KOPT-K1 (cell line): ENCODE results near the gene SELENON.

ENCODE experiments used
- H3K27ac ChIP-seq: fragments of 200-600 bp; sonication (generic); 2 replicates; pipeline ENCODE4 v1.5.1; 2016; ENCODE audit warnings: antibody characterized with exemption, mild to moderate bottlenecking, low read depth, low read length; ENCODE audit not compliant: poor library complexity, severe bottlenecking
- H3K36me3 ChIP-seq: fragments of 200-600 bp; sonication (generic); 2 replicates; pipeline ENCODE4 v1.5.1; 2017; ENCODE audit warnings: antibody characterized with exemption, mild to moderate bottlenecking, low read length, moderate library complexity; ENCODE audit not compliant: insufficient read depth
- H3K9me3 ChIP-seq: fragments of 200-600 bp; sonication (generic); 2 replicates; pipeline ENCODE4 v1.5.1; 2017; ENCODE audit warnings: antibody characterized with exemption, low read length, mild to moderate bottlenecking; ENCODE audit not compliant: insufficient read depth, poor library complexity, severe bottlenecking

SELENON gene

GRCh38 chr1:25780318-25781129 is 19.5 kb upstream of the SELENON start:
- no peak overlapping the region for H3K27ac ChIP-seq
- H3K9me3 ChIP-seq = no peaks in the 10 kb centered on the region
- no peaks in the 10 kb centered on the region for H3K36me3 ChIP-seq

- H3K36me3 ChIP-seq = no peaks in the 10 kb centered on the region
- no peaks in the 10 kb centered on the region for H3K9me3 ChIP-seq
- H3K27ac ChIP-seq = no peak overlapping the region
These were observed 18.9 kb upstream of the SELENON start for GRCh38 chr1:25781130-25781433.

- no peaks in the 10 kb centered on the region for H3K36me3 ChIP-seq
- no peak overlapping the region for H3K27ac ChIP-seq
- no peaks in the 10 kb centered on the region for H3K9me3 ChIP-seq
These were observed 17.3 kb upstream of the SELENON start for GRCh38 chr1:25782608-25783201.

GRCh38 chr1:25784575-25785051 is 15.4 kb upstream of the SELENON start:
- Histone ChIP-seq H3K27ac (no peak overlapping the region), H3K36me3 (no peaks in the 10 kb centered on the region), H3K9me3 (no peaks in the 10 kb centered on the region)

- Histone ChIP-seq H3K9me3 (no peaks in the 10 kb centered on the region), H3K36me3 (no peaks in the 10 kb centered on the region), H3K27ac (no peak overlapping the region)
These were observed 14.5 kb upstream of the SELENON start for GRCh38 chr1:25785333-25786067.

GRCh38 chr1:25786887-25787759 is 12.9 kb upstream of the SELENON start:
- Histone ChIP-seq H3K36me3 (no peaks in the 10 kb centered on the region), H3K9me3 (no peaks in the 10 kb centered on the region), H3K27ac (no peak overlapping the region)

GRCh38 chr1:25787760-25788166 is 12.2 kb upstream of the SELENON start:
- H3K36me3 ChIP-seq = no peaks in the 10 kb centered on the region
- no peaks in the 10 kb centered on the region for H3K9me3 ChIP-seq
- H3K27ac ChIP-seq = no peak overlapping the region

- no peaks in the 10 kb centered on the region for H3K9me3 ChIP-seq
- no peaks in the 10 kb centered on the region for H3K36me3 ChIP-seq
- no peak overlapping the region for H3K27ac ChIP-seq
These were observed 9.5 kb upstream of the SELENON start for GRCh38 chr1:25790472-25790871.

- H3K9me3 ChIP-seq = no peaks in the 10 kb centered on the region
- H3K27ac ChIP-seq = no peak overlapping the region
- H3K36me3 ChIP-seq = no peaks in the 10 kb centered on the region
These were observed 7.9 kb upstream of the SELENON start for GRCh38 chr1:25792115-25792514.

GRCh38 chr1:25793585-25794170 is 6.3 kb upstream of the SELENON start:
- Histone ChIP-seq H3K9me3 (no peaks in the 10 kb centered on the region), H3K27ac (no peak overlapping the region), H3K36me3 (no peaks in the 10 kb centered on the region)

GRCh38 chr1:25794325-25794724 is 5.7 kb upstream of the SELENON start:
- Histone ChIP-seq H3K36me3 (no peaks in the 10 kb centered on the region), H3K9me3 (no peaks in the 10 kb centered on the region), H3K27ac (no peak overlapping the region)

- no peaks in the 10 kb centered on the region for H3K36me3 ChIP-seq
- H3K27ac ChIP-seq = no peak overlapping the region
- H3K9me3 ChIP-seq = no peaks in the 10 kb centered on the region
These were observed 4.8 kb upstream of the SELENON start for GRCh38 chr1:25795211-25795610.

GRCh38 chr1:25795946-25796810 is 3.8 kb upstream of the SELENON start:
- no peaks in the 10 kb centered on the region for H3K36me3 ChIP-seq
- H3K9me3 ChIP-seq = no peaks in the 10 kb centered on the region
- no peak overlapping the region for H3K27ac ChIP-seq
